KMS-11 (cell line): Measurements from ENCODE around the gene SYK.

Experiments
- H2AFZ ChIP-seq: fragments of 200-600 bp; sonication (generic); 2 replicates; pipeline ENCODE4 v1.6.1; 2016; ENCODE audit warnings: antibody characterized with exemption, mixed run types, low read depth
- H3K27ac ChIP-seq: fragments of 200-600 bp; sonication (generic); 2 replicates; pipeline ENCODE4 v1.6.1; 2016; ENCODE audit warnings: mild to moderate bottlenecking, mixed run types
- H3K27me3 ChIP-seq: fragments of 200-600 bp; sonication (generic); 2 replicates; pipeline ENCODE4 v1.6.1; 2017; ENCODE audit warnings: mild to moderate bottlenecking, low read depth, mixed run types, moderate library complexity; ENCODE audit not compliant: insufficient read depth
- H3K36me3 ChIP-seq: fragments of 200-600 bp; sonication (generic); 2 replicates; pipeline ENCODE4 v1.6.1; 2017; ENCODE audit warnings: mild to moderate bottlenecking, mixed run types; ENCODE audit not compliant: insufficient read depth
- H3K4me1 ChIP-seq: fragments of 200-600 bp; sonication (generic); 2 replicates; pipeline ENCODE4 v1.6.1; 2016; ENCODE audit warnings: mild to moderate bottlenecking, low read depth, mixed run types; ENCODE audit not compliant: poor library complexity, severe bottlenecking
- H3K4me2 ChIP-seq: fragments of 200-600 bp; sonication (generic); 2 replicates; pipeline ENCODE4 v1.7.0; 2016; ENCODE audit warnings: mild to moderate bottlenecking, mixed run types
- H3K4me3 ChIP-seq: fragments of 200-600 bp; sonication (generic); IDR thresholded peaks from 2 replicates; pipeline ENCODE4 v1.6.1; 2017; ENCODE audit warnings: low read depth, low read length, mixed read lengths; ENCODE audit not compliant: insufficient read depth
- H3K79me2 ChIP-seq: fragments of 200-600 bp; sonication (generic); 2 replicates; pipeline ENCODE4 v1.6.1; 2016; ENCODE audit warnings: low read depth, mixed run types; ENCODE audit not compliant: insufficient read depth
- H3K9ac ChIP-seq: fragments of 200-600 bp; sonication (generic); 2 replicates; pipeline ENCODE4 v1.6.1; 2016; ENCODE audit warnings: mild to moderate bottlenecking, mixed run types
- H4K20me1 ChIP-seq: fragments of 200-600 bp; sonication (generic); 2 replicates; pipeline ENCODE4 v1.6.1; 2016; ENCODE audit warnings: mild to moderate bottlenecking, mixed run types; ENCODE audit not compliant: insufficient read depth
- TF ChIP-seq, protein P1 (sequence below): fragments of 200-600 bp; sonication (generic); conservative IDR thresholded peaks from 2 replicates; pipeline ENCODE4 v1.6.1; 2017; ENCODE audit warnings: low read depth, mild to moderate bottlenecking, antibody characterized with exemption, low read length, moderate library complexity, mixed read lengths

The SYK gene

DNA sequence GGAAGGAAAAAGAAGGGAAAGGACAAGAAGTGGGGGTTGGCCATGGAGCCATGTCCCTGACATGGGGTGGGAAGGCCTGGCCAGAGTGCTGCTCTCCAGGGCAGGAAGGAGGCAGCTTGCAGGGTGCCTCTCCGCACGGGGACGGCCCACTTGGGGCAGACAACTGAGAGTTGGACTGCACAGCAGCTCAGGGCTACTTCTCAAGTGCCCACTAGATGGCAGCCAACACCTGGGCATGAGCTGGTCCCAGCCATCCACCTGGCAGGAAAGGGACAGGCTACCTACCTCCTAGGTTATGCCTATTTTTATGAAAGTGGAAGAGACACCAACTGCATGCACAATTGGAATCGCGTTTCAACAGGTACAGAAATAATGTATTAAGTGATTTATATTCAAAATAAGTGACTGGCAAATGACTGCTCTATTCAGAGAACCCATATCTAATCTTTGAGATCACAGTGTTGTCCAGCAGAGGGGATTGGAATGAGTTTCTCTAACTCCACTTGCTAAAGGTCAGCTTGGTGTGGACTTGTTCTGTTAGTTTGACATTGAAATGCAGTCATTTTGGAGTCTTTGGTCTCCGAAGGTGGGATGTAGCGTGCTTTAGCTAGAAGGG, 113.4 kb downstream of the SYK start:
- TF ChIP-seq, protein P1, sequence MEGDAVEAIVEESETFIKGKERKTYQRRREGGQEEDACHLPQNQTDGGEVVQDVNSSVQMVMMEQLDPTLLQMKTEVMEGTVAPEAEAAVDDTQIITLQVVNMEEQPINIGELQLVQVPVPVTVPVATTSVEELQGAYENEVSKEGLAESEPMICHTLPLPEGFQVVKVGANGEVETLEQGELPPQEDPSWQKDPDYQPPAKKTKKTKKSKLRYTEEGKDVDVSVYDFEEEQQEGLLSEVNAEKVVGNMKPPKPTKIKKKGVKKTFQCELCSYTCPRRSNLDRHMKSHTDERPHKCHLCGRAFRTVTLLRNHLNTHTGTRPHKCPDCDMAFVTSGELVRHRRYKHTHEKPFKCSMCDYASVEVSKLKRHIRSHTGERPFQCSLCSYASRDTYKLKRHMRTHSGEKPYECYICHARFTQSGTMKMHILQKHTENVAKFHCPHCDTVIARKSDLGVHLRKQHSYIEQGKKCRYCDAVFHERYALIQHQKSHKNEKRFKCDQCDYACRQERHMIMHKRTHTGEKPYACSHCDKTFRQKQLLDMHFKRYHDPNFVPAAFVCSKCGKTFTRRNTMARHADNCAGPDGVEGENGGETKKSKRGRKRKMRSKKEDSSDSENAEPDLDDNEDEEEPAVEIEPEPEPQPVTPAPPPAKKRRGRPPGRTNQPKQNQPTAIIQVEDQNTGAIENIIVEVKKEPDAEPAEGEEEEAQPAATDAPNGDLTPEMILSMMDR, result peak; percentile 94
- H4K20me1 ChIP-seq, result no peaks in the 10 kb centered on the region
- H2AFZ ChIP-seq, result peak overlapping the region; percentile 43
- no peaks in the 10 kb centered on the region for H3K27me3 ChIP-seq
- H3K9ac ChIP-seq, result no peak overlapping the region
- H3K4me1 ChIP-seq, result peaks cover 54% of the 10 kb centered on the region
- H3K4me3 ChIP-seq, result no peak overlapping the region
- peak overlapping the region; percentile 40; the same call in 1 of the 2 replicates for H3K27ac ChIP-seq
- H3K36me3 ChIP-seq, result no peaks in the 10 kb centered on the region
- peak overlapping the region; percentile 22; the same call in 1 of the 2 replicates for H3K4me2 ChIP-seq
- no peaks in the 10 kb centered on the region for H3K79me2 ChIP-seq

DNA sequence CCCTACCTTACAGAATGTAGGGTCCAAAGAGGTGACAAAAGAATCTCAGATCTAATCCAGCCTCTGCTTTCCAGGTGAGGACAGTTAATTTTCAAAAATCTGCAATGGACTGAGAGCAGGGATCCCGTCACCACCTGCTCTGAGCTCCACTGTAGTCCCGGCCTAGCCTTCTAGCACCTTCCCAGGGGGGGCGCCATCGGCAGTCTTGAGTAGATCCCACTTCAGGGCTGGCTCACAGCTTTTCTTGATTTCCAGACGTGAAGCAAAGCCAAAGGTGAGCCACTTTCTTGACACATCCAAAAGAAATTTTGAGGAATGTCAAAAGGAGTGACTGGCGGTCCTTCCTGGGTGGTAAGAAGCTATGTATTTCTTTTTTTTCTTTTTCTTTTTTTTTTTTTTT, 114.1 kb downstream of the SYK start:
- Histone ChIP-seq H2AFZ (peak overlapping the region; percentile 43), H4K20me1 (no peaks in the 10 kb centered on the region), H3K4me2 (peak overlapping the region; percentile 22; the same call in 1 of the 2 replicates), H3K27ac (peak overlapping the region; percentile 40; the same call in 1 of the 2 replicates), H3K4me3 (no peak overlapping the region), H3K9ac (no peak overlapping the region), H3K27me3 (no peaks in the 10 kb centered on the region), H3K36me3 (no peaks in the 10 kb centered on the region), H3K4me1 (peaks cover 61% of the 10 kb centered on the region), H3K79me2 (no peaks in the 10 kb centered on the region)
- TF ChIP-seq, protein P1, result no peak; the same call in none of the 2 replicates

DNA sequence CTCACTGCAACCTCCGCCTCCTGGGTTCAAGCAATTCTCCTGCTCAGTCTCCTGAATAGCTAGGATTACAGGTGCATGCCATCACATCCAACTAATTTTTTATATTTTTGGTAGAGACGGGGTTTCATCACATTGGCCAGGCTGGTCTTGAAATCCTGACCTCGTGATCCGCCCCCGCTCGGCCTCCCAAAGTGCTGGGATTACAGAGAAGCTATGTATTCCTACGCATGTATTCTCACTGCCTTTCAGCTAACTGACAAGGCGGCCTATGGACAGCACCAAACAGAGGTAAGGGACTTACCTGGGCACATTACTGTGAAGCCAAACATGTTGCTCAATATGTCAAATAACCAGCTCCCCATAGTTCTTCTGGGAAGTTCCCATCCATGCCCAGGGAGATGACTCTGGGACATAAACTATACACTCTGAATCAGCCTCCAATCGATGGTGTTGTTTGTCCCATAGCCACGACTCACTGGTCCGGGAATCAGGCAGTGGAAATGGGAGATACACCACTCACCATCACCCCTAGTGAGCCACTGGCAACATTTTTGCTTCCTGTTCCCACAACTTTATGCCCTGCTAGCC, 114.6 kb downstream of the SYK start:
- Histone ChIP-seq H3K4me2 (no peak overlapping the region), H3K4me3 (no peak overlapping the region), H3K4me1 (peaks cover 66% of the 10 kb centered on the region), H3K79me2 (no peaks in the 10 kb centered on the region), H2AFZ (no peak overlapping the region), H3K27ac (no peak overlapping the region), H3K27me3 (no peaks in the 10 kb centered on the region), H3K9ac (no peak overlapping the region), H3K36me3 (no peaks in the 10 kb centered on the region), H4K20me1 (no peaks in the 10 kb centered on the region)
- TF ChIP-seq, protein P1, result no peak

DNA sequence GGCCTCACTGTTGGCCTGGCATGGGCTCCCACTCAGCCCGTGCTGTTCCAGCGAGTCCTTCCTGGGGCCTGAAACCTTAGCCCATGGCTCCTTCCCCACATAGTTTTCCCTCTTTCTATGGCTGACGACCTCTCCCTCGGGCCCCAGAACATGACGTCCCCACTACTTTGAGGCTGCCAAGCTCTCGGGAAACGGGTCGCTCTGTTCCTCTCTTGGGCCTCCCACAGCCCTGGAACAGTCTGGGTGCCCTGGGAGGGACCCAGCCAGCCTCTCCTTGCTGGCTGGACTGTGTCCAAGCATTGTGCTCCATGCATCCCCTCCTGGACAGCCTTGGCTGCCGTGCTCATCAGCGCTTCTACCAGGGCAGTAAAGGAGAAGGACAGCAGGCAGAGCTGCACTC, 118.3 kb downstream of the SYK start:
- TF ChIP-seq, protein P1, result no peak
- Histone ChIP-seq H4K20me1 (no peaks in the 10 kb centered on the region), H3K79me2 (no peaks in the 10 kb centered on the region), H3K27me3 (no peaks in the 10 kb centered on the region), H3K27ac (peak overlapping the region; percentile 96; the same call in 1 of the 2 replicates), H2AFZ (no peak overlapping the region), H3K4me1 (peaks cover 97% of the 10 kb centered on the region), H3K4me3 (no peak overlapping the region), H3K4me2 (no peak overlapping the region), H3K36me3 (no peaks in the 10 kb centered on the region), H3K9ac (no peak overlapping the region)
